ENCODE data around the gene LAMA2.

- TF ChIP-seq TAF1 (IDR thresholded peaks at IDR 0.05; ENCODE audit: borderline replicate concordance, insufficient read depth, low read length) (no peak), SIN3A (IDR thresholded peaks at IDR 0.05; ENCODE audit: borderline replicate concordance, insufficient read depth, low read length) (no peak), FOXP2 (optimal IDR thresholded peaks at IDR 0.05; ENCODE audit: borderline replicate concordance, extremely low read depth, extremely low read length, insufficient read depth) (no peak)
Measured at GRCh38 chr6:129014302-129014701, 131.4 kb downstream of the LAMA2 start.

All from PFSK-1 (cell line).